Measurements from ENCODE around the gene ERC1. TPM values are rescaled to one million over a fixed set of nuclear protein-coding genes. Genes with fewer than 3 reads are reported as not detected.

ERC1 gene
- total RNA-seq, 4 donors from 2014 or later: 28.9 to 106 (median 43.6) TPM

DNA sequence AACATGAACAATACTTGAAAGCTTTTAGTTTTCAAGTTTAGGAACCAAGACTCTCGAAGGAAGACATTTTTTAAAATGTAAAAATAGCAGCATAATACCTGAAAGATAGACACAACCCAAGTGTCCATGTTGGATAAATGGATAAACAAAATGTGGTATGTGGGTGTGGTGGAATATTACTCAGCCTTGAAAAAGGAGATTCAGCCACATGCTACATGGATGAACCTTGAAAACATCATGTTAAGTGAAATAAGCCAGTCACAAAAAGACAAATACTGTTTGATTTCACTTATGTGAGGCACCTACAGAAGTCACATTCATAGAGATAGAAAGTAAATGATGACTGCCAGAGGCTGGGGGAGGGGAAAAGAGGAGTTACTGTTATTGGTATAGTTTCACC is 374.7 kb downstream of the ERC1 start:
- Histone ChIP-seq H3K27ac (no peak overlapping the region), H3K4me3 (no peak overlapping the region), H3K9me3 (no peaks in the 10 kb centered on the region), H3K4me1 (no peaks in the 10 kb centered on the region), H3K27me3 (no peaks in the 10 kb centered on the region), H3K36me3 (no peaks in the 10 kb centered on the region)
- TF ChIP-seq CTCF (IDR thresholded peaks at IDR 0.05): no peak
- no peak for TF ChIP-seq POLR2A (IDR thresholded peaks at IDR 0.05)
- no peak for DNase-seq
- intact Hi-C loops (cut with DNase I; ENCODE audit: low total_unique reads): no loop called here

- Histone ChIP-seq H3K36me3 (no peaks in the 10 kb centered on the region), H3K9me3 (no peaks in the 10 kb centered on the region), H3K4me3 (no peak overlapping the region), H3K4me1 (no peaks in the 10 kb centered on the region), H3K27ac (no peak overlapping the region), H3K27me3 (no peaks in the 10 kb centered on the region)
- no peak for TF ChIP-seq CTCF (IDR thresholded peaks at IDR 0.05)
- no peak for TF ChIP-seq POLR2A (IDR thresholded peaks at IDR 0.05)
- intact Hi-C loops (cut with DNase I; ENCODE audit: low total_unique reads): no loop called here
- no peak for DNase-seq
These were observed 376.6 kb downstream of the ERC1 start for GRCh38 chr12:1367331-1368291.

DNA sequence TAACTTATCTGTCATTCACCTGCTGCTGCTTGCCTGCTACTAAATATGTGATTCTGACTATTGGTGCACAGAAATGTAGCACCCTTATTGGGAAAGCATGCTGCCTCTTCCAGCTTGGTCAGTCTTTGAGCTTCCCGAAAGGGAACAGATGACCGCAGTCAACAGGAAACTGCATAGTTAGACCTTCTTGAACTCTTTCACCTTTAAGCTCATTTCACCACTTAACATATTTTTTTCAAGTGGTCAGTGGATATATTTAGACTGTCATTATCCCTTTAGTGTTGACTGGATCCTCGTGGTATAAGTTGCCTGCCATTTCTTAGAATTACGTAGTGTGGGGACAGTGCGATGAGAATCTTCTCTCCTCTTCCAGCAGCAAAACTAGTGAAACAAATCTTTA is 378.4 kb downstream of the ERC1 start:
- Histone ChIP-seq H3K36me3 (no peaks in the 10 kb centered on the region), H3K4me1 (no peaks in the 10 kb centered on the region), H3K27ac (no peak overlapping the region), H3K9me3 (no peaks in the 10 kb centered on the region), H3K27me3 (no peaks in the 10 kb centered on the region), H3K4me3 (no peak overlapping the region)
- no peak for TF ChIP-seq CTCF (IDR thresholded peaks at IDR 0.05)
- no peak for TF ChIP-seq POLR2A (IDR thresholded peaks at IDR 0.05)
- intact Hi-C loops (cut with DNase I; ENCODE audit: low total_unique reads): no loop called here
- no peak for DNase-seq

DNA sequence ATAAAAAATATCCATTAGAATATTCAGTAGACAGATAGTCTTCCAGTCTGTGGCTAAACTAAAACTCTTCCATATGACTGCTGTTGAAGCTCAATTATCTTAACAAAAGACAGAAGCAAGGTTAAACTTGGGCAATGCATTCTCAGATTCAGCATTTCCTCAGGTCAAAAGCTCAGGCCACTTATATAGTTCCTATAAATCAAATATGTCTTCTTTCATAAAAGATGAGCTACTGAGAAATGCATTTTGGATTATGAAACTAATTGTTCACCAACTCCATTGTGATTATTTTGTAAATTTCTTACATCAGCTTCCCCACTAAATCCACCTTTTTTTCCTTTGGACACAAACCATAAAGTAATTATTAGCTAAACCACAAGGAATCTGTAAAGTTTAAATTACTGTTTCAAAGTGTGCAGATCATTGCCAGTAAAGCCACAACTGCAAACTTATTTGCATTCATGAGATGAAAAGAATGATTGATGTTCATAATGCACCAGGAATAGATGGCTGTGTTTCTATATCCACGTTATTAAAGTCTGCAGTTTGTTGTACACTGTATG is 379.0 kb downstream of the ERC1 start:
- Histone ChIP-seq H3K27ac (no peak overlapping the region), H3K27me3 (no peaks in the 10 kb centered on the region), H3K9me3 (no peaks in the 10 kb centered on the region), H3K4me3 (no peak overlapping the region), H3K4me1 (no peaks in the 10 kb centered on the region), H3K36me3 (no peaks in the 10 kb centered on the region)
- TF ChIP-seq CTCF (IDR thresholded peaks at IDR 0.05): no peak
- TF ChIP-seq POLR2A (IDR thresholded peaks at IDR 0.05): no peak
- intact Hi-C loops (cut with DNase I; ENCODE audit: low total_unique reads): no loop called here
- no peak for DNase-seq

Data from uterus (tissue), 4 donors.